Hematopoietic multipotent progenitor cell treated with erythropoietin and hydrocortisone succinate and interleukin-3 and kit ligand, for 4 days (in vitro differentiated cells): ENCODE data around the gene HPCAL4.

Experiments
- DNase-seq: peaks from one replicate; pipeline ENCODE4 v3.0.0-alpha.2; 2015

Gene HPCAL4

DNA sequence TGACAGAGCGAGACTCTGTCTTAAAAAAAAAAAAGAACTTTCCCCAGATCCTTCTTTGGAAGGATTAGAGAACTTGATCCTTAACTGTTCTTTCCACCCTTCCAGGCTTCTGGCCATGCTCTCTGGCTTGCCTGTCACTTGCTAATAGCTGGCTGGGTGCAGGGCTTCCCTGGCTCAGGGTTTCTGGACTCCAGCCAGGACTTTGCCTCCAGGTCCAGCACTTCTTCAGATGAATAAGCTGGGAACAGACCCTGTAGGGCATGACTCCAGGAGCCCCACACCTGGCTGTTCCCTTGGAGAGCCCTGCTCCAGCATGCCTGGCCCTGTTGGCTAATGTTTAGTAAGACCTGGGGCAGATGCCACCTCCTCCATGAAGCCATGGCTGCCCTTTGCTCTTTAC lies 16.0 kb downstream of the HPCAL4 start:
- no peak for DNase-seq

DNA sequence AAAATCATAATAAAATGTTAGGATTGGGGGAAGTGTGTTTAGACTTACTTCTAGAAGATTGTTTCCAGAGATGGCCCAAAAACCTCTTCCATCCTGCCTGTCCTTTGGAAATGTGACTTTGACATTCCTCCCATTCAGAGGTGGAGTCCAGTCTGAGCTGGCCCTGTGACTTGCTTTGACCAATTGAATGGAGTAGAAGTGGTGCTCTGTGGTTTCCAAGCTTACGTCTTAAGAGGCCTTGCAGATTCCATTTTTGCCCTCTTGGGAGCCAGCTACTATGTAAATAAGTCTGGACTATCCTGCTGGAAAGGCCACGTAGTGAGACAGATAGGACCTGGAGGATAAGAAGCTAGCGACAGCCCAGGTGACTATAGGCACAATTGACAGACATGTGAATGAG lies 18.0 kb downstream of the HPCAL4 start:
- no peak for DNase-seq

DNA sequence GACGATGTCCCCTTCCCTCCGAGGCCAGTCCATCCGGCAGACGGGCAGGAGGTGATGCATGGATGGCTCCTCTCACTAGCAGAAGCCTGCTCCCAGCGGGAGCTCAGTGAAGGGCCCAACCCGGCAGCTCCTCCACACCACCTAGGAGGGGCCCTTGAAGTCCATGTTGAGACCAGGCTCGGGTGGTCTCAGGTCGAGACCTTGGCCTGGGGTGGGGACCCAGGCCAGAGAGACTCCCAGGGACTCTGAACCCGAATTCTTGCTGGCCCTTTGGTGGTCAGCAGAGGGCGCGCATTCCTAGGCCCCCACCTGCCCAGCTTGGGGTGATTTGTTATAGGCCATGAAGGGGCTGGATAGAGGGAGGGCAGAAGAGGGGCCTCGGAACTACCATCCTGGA lies 18.7 kb downstream of the HPCAL4 start:
- DNase-seq: peak; percentile 24

DNA sequence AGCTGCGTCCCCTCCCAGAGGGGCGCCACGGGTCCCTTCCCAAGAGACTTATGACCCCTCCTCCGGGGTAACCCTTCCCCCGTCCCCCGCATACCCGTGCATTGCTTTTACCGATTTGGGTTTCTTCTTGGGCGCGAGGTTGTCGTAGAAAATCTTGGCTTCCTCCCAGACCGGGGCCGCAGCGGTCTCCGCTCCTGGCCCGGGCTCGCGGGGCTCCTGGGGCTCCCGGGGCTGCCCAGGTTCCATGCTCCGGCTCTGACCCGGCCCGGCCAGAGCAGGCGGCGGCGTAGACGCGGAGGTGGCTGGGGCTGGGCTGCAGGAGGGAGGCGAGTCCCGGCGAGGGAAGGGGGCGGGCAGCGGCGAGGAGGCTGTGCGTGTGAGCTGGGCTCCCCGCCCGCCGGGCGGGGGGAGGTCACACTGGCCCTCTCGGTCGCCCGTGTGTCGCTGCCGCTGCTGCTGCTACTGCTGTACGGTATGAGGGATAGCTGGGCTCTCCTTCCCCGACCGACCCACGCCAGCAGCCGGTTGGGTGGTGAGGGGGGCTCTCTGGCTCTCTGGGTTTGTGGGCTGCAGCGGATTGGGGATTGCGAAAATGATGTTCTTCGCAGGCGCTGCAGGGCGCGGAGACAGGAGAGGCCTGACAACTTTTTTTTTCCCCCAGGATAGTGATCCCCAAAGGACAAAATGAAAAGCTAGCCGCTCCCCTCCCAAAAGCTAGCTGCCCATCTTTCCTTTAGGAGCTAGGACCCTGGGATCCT lies 19.3 kb downstream of the HPCAL4 start, which contains the start of gene NT5C1A:
TSS of gene NT5C1A (minus strand) at position 315 of the 758 bp plus-strand sequence. CDS start at position 246, 69 bp downstream.
- DNase-seq: peak; percentile 28

DNA sequence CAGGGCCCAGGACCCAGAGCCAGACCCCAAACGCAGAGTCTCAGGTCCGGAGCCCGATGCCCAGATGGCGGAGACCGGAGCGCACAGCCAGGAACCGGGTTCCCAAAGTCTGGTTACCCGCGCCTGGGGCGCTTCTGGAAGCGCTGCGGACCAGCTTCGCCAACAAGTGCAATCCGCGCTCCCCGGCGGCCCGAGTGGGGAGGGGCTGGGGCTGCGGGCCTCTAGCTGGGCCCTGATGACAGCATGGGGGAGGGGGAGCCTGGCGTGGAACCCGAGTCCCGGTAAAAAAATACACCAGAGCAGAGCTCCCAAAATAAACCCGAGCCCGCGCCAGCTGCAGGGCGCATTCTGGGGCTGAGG lies 19.8 kb downstream of the HPCAL4 start:
- DNase-seq: no peak

DNA sequence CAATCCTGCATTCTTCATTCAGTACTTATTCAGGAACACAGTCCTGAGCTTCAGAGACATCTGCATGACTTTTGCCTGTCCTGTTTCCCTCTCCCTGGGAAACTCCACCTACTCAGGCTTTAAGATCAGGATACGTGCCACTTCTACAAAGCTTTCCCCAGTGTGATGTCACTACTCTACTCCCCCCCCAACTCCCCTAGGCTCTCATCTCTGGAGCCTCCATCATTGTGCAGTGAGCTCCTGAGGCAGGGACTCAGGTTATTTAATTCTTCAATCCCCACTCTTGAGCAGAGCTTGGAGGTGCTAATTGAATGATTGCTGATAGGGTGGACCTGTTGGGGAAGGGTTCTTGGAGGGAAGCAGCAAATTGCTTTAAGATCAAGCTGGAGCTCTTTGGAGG lies 20.5 kb downstream of the HPCAL4 start:
- no peak for DNase-seq

DNA sequence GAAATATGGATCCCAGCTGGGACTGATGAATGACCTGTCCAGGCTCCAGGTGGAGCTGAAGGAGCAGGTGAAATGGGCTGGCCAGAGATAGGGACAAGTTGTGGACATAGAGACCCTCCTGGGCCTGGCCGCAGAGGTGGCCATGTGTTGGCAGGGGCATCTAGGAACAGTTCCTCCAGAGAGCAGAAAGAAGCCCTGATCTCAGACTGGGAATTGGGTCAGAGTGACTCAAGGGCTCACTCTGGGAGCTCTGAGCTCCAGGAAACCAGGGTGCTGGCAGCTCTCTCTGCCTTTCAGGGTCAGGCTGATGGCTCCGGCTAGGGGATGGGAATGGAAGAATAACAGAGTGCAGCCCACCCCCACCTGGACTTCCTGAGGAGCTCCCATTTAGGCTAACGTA lies 22.3 kb downstream of the HPCAL4 start:
- DNase-seq: no peak

DNA sequence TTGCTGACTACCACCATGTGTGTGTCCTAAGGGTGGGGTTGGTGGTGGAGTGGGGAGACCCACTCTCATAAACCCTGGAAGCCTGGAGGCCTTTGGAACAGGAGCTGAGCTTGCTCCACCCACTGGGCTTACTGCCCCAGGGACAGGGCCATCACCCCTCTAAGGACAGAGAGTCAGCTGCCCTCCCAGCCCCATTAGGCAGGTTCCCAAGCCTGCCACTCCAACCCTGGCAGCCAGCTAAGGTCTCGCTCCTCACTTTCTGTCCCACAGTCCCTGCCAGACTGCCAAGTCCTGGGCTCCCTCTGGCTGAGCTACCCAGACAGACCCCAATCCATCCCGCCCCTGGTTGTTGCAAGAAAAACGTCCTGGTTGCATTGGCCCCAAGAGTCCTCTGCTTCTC lies 23.1 kb downstream of the HPCAL4 start:
- DNase-seq: no peak

DNA sequence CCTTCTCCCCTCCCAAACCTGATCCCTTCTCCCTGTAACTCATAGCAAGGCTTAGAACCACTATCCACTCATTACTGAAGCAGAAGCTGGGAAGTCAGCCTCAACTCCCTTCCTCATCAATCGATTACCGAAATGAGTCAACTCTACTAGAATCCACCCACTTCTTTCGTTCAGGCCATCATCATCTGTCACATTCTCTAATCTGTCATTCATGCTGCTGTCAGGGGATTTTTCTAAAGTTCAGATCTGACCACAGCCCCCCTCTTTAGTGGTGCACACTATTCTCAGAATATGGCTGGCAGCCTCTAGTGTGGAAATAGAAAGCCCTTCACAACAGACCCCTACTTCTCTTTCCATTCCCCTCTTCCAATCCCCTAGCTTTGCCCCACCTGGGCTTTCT lies 24.5 kb downstream of the HPCAL4 start:
- DNase-seq: no peak

DNA sequence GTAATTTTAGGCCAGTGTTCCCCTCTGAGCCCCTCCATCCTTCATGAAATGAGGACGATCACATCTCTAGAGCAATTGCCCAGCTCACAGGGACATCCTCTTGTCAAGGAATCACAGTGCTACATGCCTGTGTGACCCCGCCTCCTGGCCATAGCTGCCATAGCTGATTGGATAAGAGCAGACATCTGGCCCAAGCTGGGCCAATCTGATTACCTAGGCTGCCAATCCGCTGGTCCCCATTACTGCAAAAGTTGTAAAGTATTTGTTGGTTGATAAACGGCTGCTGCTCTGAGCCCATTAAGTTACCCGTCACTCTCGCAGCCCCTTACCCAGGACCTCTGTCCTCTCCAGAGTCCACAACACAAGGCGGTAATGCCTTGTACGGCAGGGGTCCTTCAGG lies 27.7 kb downstream of the HPCAL4 start:
- peak; percentile 35 for DNase-seq

DNA sequence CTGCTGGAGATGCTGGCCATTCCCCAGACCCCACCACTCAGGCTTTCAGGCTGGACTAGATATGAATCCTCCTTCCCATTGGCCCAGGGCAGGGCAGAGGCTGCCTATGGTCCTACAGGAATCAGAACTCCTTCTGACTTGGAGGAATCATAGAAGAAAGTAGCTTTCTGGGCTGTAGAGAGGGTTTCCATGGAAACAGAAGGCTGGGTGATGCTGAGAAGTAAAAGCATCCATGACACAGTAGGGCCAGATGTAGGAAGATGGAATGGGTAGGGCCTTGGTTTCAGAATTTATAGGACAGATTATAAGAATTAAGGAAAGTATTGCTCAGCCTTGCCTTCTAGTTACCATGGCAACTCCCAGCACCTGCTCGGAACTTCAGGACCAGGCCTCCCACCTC lies 28.4 kb downstream of the HPCAL4 start:
- DNase-seq: no peak

DNA sequence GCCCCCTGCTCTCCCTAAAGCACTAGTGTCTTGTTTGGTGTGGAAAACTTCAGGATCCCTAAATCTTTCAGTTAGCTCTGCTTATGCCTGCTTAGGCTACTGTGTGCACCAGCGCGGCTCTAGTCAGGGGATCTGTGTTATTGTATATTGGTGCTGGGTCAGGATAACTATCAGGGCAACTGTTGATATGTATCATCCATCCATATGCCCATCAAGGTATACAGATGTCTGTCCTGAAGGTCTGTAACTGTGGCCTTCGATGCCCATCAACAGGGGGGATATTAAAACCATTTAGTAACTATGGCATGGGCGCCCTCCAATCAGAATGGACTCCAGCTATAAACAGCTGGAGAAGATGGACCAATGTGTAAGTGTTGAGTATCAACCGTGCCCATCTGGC lies 31.7 kb downstream of the HPCAL4 start:
- no peak for DNase-seq

DNA sequence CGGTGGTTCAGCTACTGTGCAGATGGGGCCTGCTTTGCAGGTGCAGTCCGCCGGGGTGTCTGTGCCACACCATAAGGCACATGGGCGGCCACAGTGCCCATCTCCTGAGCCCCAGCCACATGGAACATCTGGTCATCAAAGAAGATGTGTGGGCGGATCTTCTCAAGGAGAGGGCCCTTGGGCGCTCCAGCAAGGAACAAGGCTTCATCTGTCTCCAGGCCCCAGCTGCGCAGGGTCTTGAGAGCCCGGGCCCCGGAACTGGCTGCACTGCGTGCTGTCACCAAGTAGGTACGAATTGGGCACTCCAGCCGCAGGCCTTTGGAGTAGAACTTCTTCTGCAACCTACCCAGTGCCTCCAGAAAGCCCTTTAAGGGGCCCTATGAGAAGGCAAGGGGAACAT lies 32.1 kb downstream of the HPCAL4 start:
- DNase-seq: no peak

DNA sequence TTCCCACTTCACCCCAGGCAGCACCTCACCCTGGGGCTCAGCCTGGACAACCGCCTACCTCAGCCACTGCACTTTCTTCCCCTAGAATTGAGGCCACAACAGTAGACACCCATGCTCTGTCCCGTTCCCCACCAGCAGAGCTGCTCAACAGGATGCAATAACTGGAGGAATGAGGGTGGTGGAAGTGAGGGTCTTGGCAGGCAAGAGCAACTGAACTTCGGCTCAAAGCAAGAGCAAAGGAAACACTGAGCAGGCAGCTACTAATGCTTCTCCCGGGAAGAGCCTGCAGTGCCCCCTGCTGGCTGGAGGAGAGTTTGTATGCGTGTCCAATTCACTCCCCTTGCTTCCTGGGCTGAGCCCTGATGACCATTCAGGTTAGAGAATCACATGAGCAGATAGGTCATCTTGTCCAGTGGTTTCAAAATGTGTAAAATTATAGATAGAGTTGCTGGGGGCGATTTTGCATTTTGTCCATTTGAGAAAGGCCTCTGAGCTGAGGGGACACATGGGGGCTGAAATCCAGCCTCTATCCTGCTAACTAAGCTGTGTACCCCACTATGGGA lies 33.2 kb downstream of the HPCAL4 start:
- peak; percentile 90 for DNase-seq

DNA sequence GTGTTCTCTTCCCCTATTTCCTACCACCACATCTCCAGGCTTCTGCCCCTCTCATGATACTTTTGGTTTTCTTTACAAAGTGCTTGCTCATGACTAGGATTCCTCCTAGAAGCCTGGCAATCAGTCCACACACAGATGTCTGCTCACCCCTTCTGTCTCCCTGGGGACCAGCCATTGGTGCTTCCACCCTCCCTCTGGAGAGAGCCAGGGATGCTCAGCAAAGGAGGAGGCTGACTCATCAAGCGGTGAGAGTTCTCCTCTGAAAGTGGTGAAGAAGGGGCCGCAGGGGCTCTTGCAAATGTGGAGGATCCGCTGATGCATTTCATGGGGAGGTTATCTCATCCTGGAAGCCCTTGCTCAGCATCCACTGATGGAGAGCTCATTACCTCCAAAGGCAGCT lies 33.8 kb downstream of the HPCAL4 start:
- no peak for DNase-seq

DNA sequence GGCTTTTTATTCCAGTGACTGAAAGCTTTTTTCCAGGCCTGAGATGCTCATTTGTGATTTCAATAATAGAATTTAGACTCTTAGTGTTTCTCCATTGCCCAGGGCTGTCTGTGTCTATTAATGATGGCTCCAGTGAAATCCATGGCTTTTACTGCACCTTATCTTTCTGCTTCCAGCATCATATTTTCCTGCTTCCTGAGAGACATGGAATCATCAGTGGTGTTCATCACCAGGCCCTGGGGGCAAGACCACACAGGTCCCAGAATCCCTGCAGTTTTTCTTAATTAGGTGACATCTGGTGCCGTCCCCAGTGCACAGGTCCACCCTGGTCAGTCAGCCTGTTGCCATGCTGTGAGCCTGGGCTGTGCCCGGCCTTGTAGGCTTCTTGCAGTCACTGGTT lies 34.8 kb downstream of the HPCAL4 start:
- DNase-seq: no peak

DNA sequence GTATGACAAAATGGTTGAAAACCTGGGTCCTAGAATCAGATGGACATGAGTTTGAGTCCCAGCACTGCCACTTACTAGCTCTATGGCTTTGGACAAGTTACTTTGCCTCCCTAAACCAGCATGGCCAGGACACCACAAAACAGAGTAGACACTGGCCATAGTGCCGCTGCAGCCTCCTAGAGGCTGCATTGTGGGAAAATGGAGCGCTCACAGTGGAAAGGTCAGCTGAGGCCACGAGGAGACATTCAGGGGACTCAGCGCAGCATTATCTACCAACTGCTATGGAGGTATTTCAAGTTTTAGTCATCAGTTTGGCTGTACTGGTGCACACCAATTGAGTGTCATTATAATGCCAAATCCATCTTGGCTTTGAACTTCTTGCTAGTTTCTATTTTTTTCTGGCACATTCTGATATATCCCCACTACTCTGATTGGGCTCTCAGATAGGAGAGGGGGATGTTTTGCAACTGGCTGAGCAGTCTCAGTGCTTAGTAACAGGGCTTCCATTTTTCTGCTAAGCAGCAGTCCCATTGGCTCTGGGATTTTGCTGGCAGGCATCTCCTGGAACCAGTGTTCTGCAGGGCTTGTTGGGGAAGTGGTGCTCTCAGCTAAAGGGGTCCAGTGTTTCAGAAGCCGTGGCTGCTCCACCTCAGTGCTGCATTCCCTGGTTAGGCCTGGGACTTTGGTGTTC lies 35.5 kb downstream of the HPCAL4 start:
- no peak for DNase-seq

DNA sequence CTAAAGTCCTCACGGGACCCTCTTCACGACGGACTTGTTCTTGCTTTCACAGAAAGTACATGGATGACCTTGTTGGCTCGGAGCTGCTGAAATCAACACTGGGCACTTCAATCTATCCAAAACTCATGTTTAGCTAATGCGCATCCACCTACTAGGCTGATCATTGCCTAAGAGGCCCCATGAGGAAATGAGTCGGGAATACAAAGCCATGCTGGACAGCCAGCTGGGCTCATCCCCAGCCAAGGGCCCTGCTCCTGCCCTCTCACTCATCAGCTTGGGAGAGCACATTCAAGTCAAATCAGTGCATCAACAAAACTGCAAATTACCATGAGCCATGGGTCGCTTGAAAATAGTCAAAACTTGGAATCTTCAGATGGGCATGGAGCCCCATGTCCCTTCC lies 36.9 kb downstream of the HPCAL4 start:
- no peak for DNase-seq

DNA sequence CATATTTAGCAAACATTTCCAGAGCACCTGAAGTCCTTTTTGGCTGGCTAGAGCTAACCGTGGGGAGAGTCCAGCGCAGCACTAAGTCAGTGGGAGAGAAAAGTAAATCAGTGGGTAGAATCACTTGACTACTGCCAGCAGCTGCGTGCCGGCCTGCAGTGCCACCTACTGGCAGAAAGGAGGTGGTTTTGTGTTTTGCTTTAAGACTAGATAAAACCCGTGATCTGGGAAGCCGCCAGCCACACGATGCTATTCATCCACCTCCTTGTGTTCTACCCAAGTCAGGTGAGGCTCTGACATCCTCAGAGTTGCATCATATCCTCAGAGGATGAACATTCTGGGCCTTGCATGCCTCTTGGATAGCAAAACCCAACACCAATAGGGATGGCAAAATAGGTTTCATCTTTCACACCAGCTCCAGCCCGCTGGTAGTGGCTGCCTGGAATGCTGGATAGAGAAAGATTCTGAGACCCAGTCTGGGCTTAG lies 37.6 kb downstream of the HPCAL4 start:
- peak; percentile 88 for DNase-seq

DNA sequence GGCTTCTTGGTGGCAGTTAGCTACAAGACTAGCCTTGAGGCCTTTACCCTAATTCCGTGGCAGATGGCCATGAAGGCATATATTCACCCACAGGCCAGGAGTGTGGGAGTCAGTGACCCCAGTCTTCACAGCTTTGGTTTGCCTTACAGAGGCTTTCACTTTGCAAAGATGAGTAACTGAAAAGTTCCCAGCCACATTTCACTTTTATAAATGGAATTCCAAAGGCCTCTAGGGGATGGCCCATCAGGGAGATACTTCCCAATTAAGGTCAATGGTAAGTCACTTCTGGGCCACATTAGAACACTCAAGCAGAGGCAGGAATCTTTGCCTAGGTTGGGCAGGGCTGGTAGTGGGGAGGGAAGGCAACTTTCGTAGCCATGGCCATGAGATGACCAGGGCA lies 38.7 kb downstream of the HPCAL4 start:
- no peak for DNase-seq

DNA sequence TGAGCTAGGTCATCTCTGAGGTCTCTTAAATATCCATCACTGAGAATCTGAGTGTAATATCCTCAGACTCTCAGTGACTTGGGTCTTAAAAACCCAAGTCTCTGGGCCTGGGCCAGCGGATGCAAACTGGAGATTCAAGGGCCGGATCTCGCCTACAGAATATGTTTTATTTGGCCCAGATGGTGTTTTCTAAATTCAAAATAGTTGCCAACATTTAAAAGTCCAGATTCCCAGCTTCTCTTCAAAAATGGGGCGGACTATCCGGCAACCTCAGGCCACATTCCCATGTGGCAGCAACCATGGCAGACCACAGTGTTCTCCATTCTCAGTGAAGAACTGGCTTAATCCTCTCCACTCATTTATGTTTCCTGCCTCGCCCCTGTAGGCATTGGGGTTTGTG lies 39.1 kb downstream of the HPCAL4 start:
- DNase-seq: no peak

DNA sequence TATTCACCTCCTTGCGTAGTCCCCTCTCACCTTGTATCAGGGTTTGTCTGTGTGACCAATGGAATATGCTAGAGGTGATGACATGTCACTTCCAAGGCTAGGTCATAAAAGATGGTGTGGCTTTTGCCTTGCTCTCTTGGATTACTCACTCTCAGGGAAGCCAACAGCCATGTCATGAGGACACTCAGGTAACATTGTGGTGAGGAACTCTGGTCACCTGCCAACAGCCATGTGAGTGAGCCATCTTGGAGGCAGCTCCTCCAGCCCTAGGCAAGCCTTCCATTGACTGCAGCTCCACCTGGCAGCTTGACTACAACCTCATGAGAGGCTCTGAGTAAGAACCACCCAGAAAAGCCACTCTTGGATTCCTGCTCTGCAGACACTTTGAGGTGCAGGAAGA lies 40.8 kb downstream of the HPCAL4 start:
- DNase-seq: no peak

DNA sequence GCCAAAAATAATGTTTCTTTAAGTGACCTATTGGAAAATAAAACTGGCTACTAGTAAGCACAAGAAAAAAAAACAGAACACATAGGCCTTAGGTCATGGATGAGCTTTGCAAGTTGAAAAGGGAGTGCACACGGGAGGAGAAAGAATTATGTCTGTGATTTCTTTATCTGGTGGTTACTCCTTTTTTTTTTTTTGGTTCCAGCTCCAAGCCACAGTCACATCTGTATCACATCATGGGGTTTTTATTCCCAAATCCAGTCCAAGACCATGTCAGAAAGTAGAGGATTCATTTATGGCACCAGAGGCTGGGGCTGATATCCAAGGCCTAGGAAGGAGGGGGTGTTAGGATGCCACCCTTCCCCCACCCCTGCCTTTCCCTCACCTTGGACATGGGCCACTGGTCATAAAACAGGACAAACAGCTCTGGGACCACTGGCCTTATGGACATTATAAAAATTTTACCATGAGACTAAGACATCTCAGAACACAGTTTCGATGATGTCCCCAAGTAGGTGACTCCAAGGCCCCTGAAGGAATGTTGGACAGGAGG lies 41.5 kb downstream of the HPCAL4 start:
- DNase-seq: no peak

DNA sequence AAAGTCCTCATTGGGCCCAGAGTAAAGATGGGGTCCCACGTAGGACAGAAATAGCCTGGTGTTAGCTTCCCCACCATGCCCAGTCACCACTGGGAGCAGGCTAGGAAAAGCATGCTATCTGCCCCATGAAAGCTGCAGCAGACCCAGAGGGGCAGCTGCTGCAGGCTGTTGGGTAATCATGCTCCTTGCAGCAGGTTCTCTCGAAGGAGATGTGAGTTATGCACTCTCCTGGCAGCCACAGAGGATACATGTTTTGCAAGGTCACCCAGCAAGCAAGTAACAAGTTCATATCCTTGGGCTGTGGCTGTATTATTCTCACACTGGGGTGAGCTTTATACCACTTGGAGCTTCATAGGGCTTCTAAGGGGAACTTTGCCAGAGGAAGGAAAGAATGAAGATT lies 42.7 kb downstream of the HPCAL4 start:
- no peak for DNase-seq
